VCaP (cell line): ENCODE results near the gene CLCN6.

Source experiments
- H3K27ac ChIP-seq: fragments of 450-650 bp; 2 replicates; pipeline ENCODE4 v1.5.1; 2017
- CTCF ChIP-seq: fragments of 450-650 bp; conservative IDR thresholded peaks from 2 replicates; pipeline ENCODE4 v1.5.1; 2017; ENCODE audit warnings: mild to moderate bottlenecking, moderate library complexity

Gene CLCN6

GRCh38 chr1:11842154-11843041 is 36.4 kb downstream of the CLCN6 start:
- no peak for TF ChIP-seq CTCF
- H3K27ac ChIP-seq: no peak overlapping the region

- no peak for TF ChIP-seq CTCF
These were observed 39.8 kb downstream of the CLCN6 start for GRCh38 chr1:11845641-11846335.

GRCh38 chr1:11847667-11848372 is 41.8 kb downstream of the CLCN6 start, which contains the start of gene NPPA:
Gene NPPA, minus strand, starts transcription at chr1:11847783. Its CDS starts 99 bp downstream, at chr1:11847684.
- TF ChIP-seq CTCF: no peak
- H3K27ac ChIP-seq: no peak within 1 kb of the TSS

More at GRCh38 chr1:11845641-11846335, 39.8 kb downstream of the CLCN6 start:
- H3K27ac ChIP-seq: no peak overlapping the region

- no peak overlapping the region for H3K27ac ChIP-seq
- no peak for TF ChIP-seq CTCF
These were observed 42.3 kb downstream of the CLCN6 start for GRCh38 chr1:11848373-11848700.

GRCh38 chr1:11850156-11850555 is 44.2 kb downstream of the CLCN6 start:
- TF ChIP-seq CTCF: no peak
- H3K27ac ChIP-seq: no peak overlapping the region

GRCh38 chr1:11851180-11851579 is 45.2 kb downstream of the CLCN6 start:
- TF ChIP-seq CTCF: no peak

GRCh38 chr1:11854519-11854918 is 48.5 kb downstream of the CLCN6 start:
- TF ChIP-seq CTCF: no peak
- H3K27ac ChIP-seq: no peak overlapping the region

More at GRCh38 chr1:11851180-11851579, 45.2 kb downstream of the CLCN6 start:
- no peak overlapping the region for H3K27ac ChIP-seq
